Middle frontal gyrus (tissue), 1 donor: ENCODE measurements around the gene RMND5B.
"Not testable (repeated sequence)": the region's sequence is repeated elsewhere in the genome, so short reads cannot be mapped to it uniquely, and the experiment has no call there.

ENCODE experiments used
- DNase-seq: peaks from one replicate; pipeline ENCODE4 v3.0.0-alpha.2; 2015; ENCODE audit warnings: low spot score; ENCODE audit errors: extremely low spot score

Gene RMND5B

GRCh38 chr5:178165581-178165980 lies 34.8 kb downstream of the RMND5B start:
- DNase-seq = no peak

GRCh38 chr5:178170455-178170854 lies 39.6 kb downstream of the RMND5B start:
- DNase-seq = no peak

- no peak for DNase-seq
Measured at GRCh38 chr5:178174456-178174855, 43.6 kb downstream of the RMND5B start.

GRCh38 chr5:178176791-178177190 lies 46.0 kb downstream of the RMND5B start:
- DNase-seq = no peak

- no peak for DNase-seq
Measured at GRCh38 chr5:178177569-178177968, 46.8 kb downstream of the RMND5B start.

GRCh38 chr5:178180141-178180863 lies 49.5 kb downstream of the RMND5B start:
- no peak for DNase-seq

GRCh38 chr5:178182158-178182876 lies 51.5 kb downstream of the RMND5B start:
- DNase-seq = no peak

GRCh38 chr5:178186427-178186826 lies 55.6 kb downstream of the RMND5B start:
- no peak for DNase-seq

- no peak for DNase-seq
Measured at GRCh38 chr5:178187014-178187413, 56.2 kb downstream of the RMND5B start, which contains the start of gene GMCL2. Gene GMCL2 (minus strand): TSS chr5:178187371. CDS start chr5:178187299, 72 bp downstream.

- DNase-seq = no peak
Measured at GRCh38 chr5:178189433-178189832, 58.6 kb downstream of the RMND5B start.

- no peak for DNase-seq
Measured at GRCh38 chr5:178191661-178192060, 60.8 kb downstream of the RMND5B start.

- DNase-seq = no peak
Measured at GRCh38 chr5:178192244-178192643, 61.4 kb downstream of the RMND5B start.

- no peak for DNase-seq
Measured at GRCh38 chr5:178192787-178193186, 62.0 kb downstream of the RMND5B start.

GRCh38 chr5:178193251-178193809 lies 62.5 kb downstream of the RMND5B start:
- DNase-seq = no peak

GRCh38 chr5:178194026-178194425 lies 63.2 kb downstream of the RMND5B start:
- DNase-seq = no peak

- no peak for DNase-seq
Measured at GRCh38 chr5:178196281-178196812, 65.5 kb downstream of the RMND5B start.

GRCh38 chr5:178196986-178197385 lies 66.2 kb downstream of the RMND5B start:
- DNase-seq = no peak

- DNase-seq = not testable (repeated sequence)
Measured at GRCh38 chr5:178198151-178198550, 67.3 kb downstream of the RMND5B start.

- no peak for DNase-seq
Measured at GRCh38 chr5:178198706-178199105, 67.9 kb downstream of the RMND5B start.

- DNase-seq = no peak
Measured at GRCh38 chr5:178199581-178200434, 69.0 kb downstream of the RMND5B start.
